Tibial nerve (tissue), 4 donors: Measurements from ENCODE around the gene SFMBT2.

Experiments
- EP300 ChIP-seq, 2 donors: sonication (generic); formaldehyde crosslinking; IDR thresholded peaks; one replicate each; pipeline ENCODE4 v1.6.1; 2017; ENCODE audit warnings: antibody characterized with exemption in 2 of 2, mild to moderate bottlenecking in 1 of 2
- POLR2A ChIP-seq, 2 donors: fragments of 450-650 bp; IDR thresholded peaks; one replicate each; pipeline ENCODE4 v1.6.1; 2017; ENCODE audit warnings: antibody characterized with exemption in 2 of 2, mild to moderate bottlenecking in 2 of 2, moderate library complexity in 2 of 2
- TF ChIP-seq, protein P1 (sequence below), 5 experiments: fragments of 200-600 bp in 3 of 5; fragments of 450-650 bp in 2 of 5; sonication (generic) in 3 of 5; IDR thresholded peaks; one replicate each; pipeline ENCODE4 v1.5.1; 2016 to 2019; ENCODE audit warnings: antibody characterized with exemption in 5 of 5, mild to moderate bottlenecking in 3 of 5, moderate library complexity in 2 of 5

DNA sequence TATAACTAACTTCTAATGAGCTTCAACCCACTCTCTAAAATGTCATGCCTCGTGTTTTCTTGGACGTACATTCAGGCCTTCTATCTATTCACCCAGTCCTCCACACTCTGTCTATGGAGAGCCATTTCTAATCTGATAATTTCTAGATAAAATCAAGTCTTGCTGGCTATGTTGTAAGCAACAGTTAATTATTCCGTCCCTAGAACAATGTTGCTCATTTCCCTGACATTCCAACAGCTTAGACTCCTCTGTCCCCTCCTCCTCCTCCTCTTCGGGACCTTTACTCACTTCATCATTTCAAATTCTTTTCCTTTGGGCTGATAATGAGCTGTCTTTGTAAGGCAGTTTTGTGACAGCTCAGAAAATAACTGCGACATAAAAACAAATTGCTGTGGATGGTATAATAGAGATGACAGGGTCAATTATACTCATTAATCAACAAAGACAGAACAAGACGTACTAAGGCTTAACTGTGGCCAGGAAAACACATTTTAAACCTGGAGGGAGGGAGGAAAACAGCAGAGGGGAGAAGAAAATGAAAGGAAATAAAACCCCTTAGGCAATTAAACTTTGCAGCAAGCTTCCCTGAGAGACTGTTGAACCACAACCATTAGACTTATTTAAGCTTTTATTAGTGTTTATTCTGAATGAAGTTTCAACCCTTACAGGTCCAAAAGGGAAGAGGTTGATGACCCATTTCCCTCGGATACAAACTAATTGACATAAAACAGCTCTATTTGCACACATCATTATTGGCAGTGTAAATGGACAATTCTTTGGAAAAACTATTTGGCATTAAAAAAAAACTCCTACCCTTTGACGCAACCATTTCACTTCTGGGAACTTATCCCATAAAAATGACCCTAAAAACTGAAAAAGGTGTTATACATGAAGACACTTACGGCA, 179.1 kb downstream of the SFMBT2 start:
- TF ChIP-seq, protein P1, sequence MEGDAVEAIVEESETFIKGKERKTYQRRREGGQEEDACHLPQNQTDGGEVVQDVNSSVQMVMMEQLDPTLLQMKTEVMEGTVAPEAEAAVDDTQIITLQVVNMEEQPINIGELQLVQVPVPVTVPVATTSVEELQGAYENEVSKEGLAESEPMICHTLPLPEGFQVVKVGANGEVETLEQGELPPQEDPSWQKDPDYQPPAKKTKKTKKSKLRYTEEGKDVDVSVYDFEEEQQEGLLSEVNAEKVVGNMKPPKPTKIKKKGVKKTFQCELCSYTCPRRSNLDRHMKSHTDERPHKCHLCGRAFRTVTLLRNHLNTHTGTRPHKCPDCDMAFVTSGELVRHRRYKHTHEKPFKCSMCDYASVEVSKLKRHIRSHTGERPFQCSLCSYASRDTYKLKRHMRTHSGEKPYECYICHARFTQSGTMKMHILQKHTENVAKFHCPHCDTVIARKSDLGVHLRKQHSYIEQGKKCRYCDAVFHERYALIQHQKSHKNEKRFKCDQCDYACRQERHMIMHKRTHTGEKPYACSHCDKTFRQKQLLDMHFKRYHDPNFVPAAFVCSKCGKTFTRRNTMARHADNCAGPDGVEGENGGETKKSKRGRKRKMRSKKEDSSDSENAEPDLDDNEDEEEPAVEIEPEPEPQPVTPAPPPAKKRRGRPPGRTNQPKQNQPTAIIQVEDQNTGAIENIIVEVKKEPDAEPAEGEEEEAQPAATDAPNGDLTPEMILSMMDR (IDR thresholded peaks at IDR 0.05): no peak
- TF ChIP-seq POLR2A (IDR thresholded peaks at IDR 0.05) (no peak), EP300 (IDR thresholded peaks at IDR 0.05) (no peak)
